ENCODE data around the gene NEURL4. TPM values are rescaled to one million over a fixed set of nuclear protein-coding genes. Genes with fewer than 3 reads are reported as not detected.
"Not testable (repeated sequence)": the region's sequence is repeated elsewhere in the genome, so short reads cannot be mapped to it uniquely, and the experiment has no call there.

NEURL4 gene
- total RNA-seq = 25.4 TPM
- long read RNA-seq, partial matches to known transcripts = 6 of 6 reads
- long read RNA-seq, other reads (novel, unspliced or antisense) = 0 of 6 reads

GRCh38 chr17:7328840-7329373, at the start of gene NEURL4:
TSS of gene NEURL4 (minus strand) at chr17:7329335. CDS start at chr17:7329312, 23 bp downstream.
- DNase-seq (ENCODE audit: low spot score) = no peak

DNA sequence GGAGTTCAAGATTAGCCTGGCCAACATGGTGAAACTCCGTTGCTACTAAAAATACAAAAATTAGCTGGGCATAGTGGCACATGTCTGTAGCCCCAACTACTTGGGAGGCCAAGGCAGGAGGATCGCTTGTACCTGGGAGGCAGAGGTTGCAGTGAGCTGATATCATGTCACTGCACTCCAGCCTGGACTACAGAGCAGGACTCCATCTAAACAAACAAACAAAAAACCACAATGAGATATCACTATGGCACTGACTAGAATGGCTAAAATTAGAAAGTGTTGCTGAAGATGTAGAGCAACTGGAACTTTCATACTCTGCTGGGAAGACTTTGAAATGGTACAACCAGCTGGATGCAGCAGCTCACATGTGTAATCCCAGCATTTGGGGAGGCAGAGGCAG, 45.2 kb upstream of the NEURL4 start:
- no peak for DNase-seq (ENCODE audit: low spot score)

GRCh38 chr17:7370853-7371252, 41.7 kb upstream of the NEURL4 start:
- no peak for DNase-seq (ENCODE audit: low spot score)

GRCh38 chr17:7369825-7370224, 40.7 kb upstream of the NEURL4 start:
- no peak for DNase-seq (ENCODE audit: low spot score)

DNA sequence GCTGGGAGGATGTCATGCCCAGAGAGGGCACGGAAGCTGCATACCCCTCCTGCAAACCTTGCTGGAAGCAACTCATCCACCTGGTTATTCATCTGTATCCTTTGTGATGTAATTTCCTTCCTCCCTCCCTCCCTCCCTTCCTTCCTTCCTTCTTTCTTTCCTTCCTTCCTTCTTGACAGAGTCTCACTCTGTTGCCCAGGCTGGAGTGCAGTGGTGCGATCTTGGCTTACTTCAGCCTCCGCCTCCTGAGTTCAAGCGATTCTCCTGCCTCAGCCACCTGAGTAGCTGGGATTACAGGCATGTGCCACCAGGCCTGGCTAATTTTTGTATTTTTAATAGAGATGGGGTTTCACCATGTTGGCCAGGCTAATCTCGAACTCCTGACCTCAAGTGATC, 39.5 kb upstream of the NEURL4 start:
- DNase-seq (ENCODE audit: low spot score) = not testable (repeated sequence)

- DNase-seq (ENCODE audit: low spot score) = no peak
These were observed 38.9 kb upstream of the NEURL4 start for GRCh38 chr17:7367918-7368598.

DNA sequence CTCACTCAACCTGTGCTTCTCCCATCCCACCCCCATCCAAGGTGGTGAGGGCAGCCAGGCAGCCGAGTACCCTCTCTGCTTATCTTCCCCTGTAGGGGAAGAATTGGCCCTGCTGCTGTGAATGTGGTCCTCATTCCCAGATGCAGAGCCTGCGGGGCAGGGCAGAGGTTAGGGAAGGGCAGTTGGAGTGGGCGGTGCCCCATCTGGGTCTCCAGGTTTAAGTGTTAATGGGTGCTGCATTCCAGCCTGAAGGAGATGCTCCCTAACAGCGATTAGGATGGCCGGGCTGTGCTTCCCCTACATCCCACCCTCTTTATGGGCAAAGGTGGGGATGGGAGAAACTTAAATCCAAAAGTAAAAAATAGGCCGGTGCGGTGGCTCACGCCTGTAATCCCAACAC, 37.9 kb upstream of the NEURL4 start:
- DNase-seq (ENCODE audit: low spot score) = no peak

- DNase-seq (ENCODE audit: low spot score) = not testable (repeated sequence)
These were observed 36.8 kb upstream of the NEURL4 start for GRCh38 chr17:7365963-7366362.

GRCh38 chr17:7363311-7363710, 34.2 kb upstream of the NEURL4 start:
- no peak for DNase-seq (ENCODE audit: low spot score)

GRCh38 chr17:7361906-7362305, 32.8 kb upstream of the NEURL4 start:
- DNase-seq (ENCODE audit: low spot score) = no peak

GRCh38 chr17:7357381-7357780, 28.2 kb upstream of the NEURL4 start:
- no peak for DNase-seq (ENCODE audit: low spot score)

- no peak for DNase-seq (ENCODE audit: low spot score)
These were observed 27.6 kb upstream of the NEURL4 start for GRCh38 chr17:7356756-7357155.

DNA sequence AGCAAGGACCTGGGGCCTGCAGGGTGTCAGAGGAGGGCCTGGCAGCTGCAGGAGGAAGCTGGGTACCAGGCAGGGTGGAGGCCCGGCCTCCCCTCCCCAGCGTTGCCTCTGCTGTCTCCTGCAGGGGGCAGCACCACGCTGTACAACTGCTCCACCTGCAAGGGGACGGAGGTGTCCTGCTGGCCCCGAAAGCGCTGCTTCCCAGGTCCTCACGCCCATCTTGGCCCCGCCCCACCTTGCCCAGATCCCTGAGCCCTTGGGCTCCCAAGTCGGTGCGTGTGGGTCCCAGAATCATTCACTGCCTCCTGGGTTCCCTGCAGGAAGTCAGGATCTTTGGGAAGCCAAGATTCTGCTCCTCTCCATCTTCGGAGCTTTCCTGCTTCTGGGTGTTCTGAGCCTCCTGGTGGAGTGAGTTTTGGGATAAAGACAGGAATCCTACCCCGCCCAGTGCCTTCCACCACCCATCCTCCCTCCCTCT, 27.0 kb upstream of the NEURL4 start:
- DNase-seq (ENCODE audit: low spot score) = peak; percentile 93

- DNase-seq (ENCODE audit: low spot score) = no peak
These were observed 26.4 kb upstream of the NEURL4 start for GRCh38 chr17:7355573-7355972.

GRCh38 chr17:7355053-7355452, 25.9 kb upstream of the NEURL4 start, which contains the start of gene TMEM95:
TSS of gene TMEM95 (plus strand) at chr17:7355156. CDS start at chr17:7355205, 49 bp downstream.
- DNase-seq (ENCODE audit: low spot score) = no peak

- DNase-seq (ENCODE audit: low spot score) = no peak
These were observed 25.2 kb upstream of the NEURL4 start for GRCh38 chr17:7354262-7354843.

GRCh38 chr17:7352910-7353635, 23.9 kb upstream of the NEURL4 start:
- DNase-seq (ENCODE audit: low spot score) = no peak

GRCh38 chr17:7352503-7352889, 23.4 kb upstream of the NEURL4 start:
- no peak for DNase-seq (ENCODE audit: low spot score)

- DNase-seq (ENCODE audit: low spot score) = peak; percentile 95
These were observed 22.7 kb upstream of the NEURL4 start, which contains the start of gene KCTD11 for GRCh38 chr17:7351665-7352502. TSS of gene KCTD11 (plus strand) at chr17:7352162.

DNA sequence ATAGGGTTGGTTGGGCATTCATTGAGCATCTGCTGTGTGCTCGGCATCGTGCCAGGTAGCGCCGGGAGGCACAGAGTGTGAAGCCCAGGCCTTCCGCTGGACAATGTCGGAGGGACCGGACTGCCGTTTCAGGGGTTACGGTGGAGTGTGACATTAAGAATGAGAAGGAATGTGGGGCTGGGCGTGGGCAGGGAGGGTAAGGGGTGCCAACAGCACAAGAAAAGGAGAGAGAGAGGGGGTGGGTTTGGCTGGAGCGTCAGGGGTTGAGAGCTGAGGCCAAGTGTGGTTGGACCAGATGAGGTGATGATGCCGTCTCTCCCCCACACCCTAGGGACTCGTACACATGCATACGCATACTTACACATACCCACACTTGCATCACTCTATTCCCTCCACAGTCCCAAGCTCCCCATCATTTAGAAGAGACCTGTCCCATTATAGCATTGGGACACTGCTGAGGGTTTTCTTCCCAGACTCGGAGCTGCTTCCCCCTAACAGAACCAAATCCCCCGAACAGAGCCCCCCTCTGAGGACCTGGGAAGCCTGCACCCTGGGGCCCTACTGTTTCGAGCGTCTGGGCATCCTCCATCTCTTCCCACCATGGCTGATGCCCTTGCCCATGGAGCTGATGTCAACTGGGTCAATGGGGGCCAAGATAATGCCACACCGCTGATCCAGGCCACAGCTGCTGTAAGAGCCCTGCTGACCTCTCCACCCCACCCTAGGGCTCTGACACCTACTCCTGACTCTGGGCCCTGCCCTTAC, 19.5 kb upstream of the NEURL4 start:
- no peak for DNase-seq (ENCODE audit: low spot score)

Data from mesenteric fat pad (tissue), 1 donor.